GM18517 (cell line): ENCODE results near the gene TRAM2.
A peak's percentile ranks its signal among the peaks of the same experiment; 100 is the strongest.

ENCODE experiments used
- ATAC-seq: cut with Tn5 transposase; IDR thresholded peaks from one replicate; pipeline ENCODE4 v1.9.1; 2021; ENCODE audit warnings: mild to moderate bottlenecking, moderate library complexity; ENCODE audit not compliant: unreplicated experiment

TRAM2 gene

DNA sequence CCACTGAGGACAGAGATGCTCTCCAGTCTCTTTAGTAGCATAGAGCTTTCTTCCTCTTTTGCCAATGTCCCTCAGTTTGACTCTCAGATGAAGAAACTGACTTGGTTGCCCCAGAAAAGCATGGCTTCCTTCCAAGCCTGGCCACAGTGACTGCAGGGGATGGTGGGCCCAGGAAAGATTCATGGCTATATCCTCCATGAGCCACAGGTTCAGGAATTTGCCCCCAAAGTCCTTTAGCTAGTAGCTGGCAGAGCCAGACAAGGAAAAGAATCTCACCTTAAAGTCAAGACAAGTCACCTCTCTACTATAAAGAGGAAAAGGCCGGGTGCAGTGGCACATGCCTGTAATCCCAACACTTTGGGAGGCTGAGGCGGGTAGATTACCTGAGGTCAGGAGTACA is 43.4 kb downstream of the TRAM2 start:
- ATAC-seq, result no peak

DNA sequence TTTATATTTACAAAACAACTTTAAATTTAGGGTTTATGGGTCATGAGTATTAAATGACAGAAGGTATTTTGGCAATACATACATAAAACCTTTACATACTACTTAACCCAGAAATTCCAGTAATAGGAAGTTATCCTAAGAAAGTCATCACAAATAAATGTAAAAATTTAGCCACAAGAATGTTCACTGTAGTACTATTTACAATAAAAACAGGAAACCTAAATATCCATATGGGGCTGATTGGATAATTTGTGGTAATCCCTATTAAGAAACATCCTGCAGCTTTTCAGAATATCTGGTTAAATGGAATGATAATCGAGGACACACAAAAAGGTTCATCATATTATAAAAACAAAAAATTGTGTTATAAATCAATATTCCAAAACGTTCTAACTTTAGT is 44.4 kb downstream of the TRAM2 start:
- no peak for ATAC-seq

DNA sequence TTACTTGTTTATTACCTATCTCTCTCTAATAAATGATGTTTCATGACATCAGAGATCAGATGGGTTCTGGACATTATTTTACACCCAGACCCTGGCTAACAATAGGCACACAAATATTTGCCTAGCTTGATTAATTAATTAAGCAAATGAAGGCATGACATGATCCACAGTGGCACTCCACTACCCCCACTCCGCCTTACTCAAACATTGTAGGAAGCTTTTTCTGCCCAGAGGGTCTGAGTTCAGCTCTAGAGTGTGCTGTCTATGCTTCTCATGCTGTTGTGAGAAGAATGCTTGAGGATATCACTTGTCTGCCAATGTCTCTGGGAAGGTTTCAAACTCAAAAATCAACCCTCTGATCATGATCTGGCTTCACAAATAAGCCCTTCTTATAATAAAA is 45.0 kb downstream of the TRAM2 start:
- ATAC-seq, result no peak

DNA sequence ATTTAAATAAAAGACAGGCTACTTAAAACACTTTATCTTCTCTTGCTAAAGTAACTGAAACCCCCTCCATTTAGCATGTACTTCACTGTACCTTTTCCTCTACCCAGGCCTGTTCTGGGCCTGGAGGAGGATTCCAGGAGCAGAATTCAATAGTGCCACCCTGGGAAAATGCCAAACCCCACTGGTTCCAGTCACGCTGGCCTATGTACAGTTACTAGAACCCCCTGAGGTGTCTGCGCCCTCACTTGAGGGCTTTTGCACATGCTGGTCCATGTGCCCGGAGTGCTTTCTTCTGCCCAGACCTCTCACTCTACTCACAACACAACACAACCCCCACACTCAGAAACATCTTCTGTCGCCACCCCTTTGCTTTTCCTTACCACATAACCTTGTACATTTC is 45.5 kb downstream of the TRAM2 start:
- ATAC-seq, result no peak

DNA sequence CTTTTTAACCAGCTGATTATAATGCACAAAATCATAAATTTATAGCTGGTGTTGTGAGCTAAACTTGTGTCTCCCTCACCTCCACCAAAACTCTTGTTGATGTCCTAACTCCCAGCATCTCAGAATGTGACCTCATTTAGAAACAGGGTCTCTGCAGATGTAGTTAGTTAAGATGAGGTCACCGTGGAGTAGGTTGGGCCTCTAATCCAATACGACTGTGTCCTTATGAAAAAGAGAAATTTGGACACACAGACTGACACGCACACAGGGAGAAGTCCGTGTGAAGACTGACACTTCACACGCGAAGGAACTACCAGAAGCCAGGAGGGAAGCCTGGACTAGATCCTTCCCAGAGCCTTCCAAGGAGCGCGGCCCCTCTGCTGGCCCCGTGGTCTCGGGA is 46.5 kb downstream of the TRAM2 start:
- ATAC-seq, result no peak

DNA sequence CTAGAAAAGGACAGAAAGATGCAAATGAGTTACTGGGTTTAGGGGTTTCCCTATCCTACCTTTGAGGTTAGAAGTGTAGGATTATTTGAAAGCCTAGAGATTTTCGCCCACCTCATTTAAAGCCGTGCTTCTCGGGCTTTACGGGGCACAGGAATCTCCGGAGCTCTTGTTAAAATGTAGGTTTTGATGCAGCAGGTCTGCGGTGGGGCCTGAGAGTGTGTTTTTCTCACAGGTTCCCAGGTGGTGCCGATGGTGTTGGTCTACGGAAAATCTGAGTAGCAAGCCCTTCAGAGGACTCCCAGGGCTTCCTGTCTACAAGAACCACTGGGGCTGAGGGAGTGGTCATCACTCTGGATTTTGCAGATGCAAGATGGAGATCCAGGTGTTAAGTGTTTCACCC is 47.5 kb downstream of the TRAM2 start:
- no peak for ATAC-seq

DNA sequence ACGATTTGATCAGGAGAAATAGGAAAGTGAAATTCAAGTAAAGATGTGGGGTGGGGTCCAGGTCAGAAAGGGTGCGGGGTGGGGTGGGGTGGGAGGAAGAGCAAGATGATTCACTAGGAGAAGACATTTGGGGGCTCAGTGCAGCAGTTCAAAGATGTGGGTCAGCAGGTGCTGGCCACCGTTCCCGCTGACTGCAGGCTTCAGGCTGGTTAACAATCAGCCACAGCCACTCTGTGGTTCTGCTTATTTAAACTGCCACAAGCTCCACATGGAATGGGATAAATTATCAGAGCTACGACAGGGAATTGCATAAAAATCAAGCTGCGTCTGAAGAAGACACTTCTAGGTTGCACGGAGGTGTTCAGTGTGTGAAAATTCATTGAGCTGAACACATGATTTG is 49.4 kb downstream of the TRAM2 start:
- ATAC-seq, result no peak

DNA sequence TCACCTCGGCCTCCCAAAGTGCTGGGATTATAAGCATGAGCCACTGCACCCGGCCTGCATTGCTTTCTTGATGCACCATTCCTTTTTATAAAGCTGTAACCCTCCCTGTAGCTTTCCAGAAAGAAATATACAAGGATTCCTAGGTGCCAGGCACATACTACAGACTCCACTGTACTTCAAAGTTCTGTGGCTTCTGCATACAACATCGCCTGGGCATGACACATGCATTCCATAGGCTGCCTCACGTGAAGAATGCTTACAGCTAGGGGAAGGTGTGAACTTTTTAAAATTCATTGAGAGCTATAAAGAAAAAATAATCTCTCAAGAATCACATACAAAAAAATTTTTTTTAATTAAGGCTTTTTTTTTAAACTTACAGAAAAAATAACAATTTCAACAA is 50.2 kb downstream of the TRAM2 start:
- ATAC-seq, result no peak

DNA sequence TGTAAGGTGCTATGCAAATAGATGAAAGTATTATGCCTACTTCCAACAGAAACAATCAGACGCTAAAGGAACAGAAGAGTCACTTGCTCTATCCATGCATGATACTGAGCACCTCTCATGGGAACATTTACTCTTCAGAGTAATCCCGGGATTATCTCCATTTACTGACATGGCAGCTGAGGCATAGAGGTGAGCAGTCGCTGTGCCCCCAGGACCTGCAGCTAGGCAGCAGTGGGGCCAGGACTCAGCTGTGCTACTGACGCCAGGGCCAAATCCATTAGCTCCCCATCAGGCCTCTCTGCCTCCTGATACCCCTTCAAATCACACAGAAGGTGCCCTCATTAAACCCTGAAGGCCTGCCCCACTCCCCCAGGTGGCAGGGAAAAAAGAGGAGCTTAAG is 51.9 kb downstream of the TRAM2 start:
- ATAC-seq, result no peak

DNA sequence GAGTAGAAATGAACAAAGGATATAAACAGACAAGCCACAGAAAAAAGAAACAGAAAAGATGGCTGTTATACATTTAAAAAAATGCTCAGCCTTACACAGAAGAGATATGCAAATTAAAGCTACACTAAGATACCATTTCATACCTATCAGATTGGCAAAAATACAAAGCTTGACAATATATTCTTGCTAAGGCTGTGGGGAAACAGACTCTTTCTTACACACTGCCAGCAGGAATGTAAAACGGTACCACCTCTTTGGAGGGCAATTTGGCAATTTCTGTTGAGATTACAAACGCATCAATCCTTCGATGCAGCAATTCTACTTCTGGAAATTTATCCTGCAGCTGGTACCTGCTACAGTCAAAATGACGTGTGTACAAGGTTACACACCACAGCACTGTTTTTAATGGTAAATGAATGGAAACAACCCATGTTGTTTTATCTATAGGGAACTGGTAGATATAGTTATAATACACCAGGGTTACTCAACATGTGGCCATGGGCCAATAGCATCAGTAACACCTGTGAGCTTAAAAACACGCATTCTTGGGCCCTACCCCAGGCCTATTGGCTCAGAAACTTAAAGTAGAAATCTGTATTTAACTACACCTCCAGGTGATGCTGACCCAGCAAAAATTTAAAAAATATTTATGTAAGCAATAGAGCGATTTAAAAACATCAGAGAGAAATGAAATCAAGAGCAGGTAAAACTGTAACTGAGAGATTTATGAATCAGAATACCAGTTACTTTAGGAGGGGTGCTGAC is 53.3 kb downstream of the TRAM2 start:
- ATAC-seq, result no peak

DNA sequence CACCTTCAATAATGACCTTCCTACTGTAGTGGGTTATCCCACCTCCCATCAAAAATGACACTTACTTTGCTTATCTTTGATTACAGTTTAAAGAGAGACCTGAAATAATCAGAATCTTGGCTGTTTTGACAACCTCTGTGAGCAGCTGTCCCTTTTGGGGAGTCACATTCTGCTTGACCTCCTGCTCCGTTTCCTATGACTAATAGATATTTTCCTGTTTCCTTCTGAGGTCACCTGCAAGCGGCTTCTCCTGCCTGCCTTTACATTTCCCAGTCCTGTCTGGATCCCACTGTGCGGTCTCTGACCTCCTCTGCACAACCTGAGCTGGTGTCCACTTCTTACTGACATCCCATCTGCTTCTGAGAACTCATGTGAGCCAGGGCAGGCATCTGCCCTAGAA is 54.2 kb downstream of the TRAM2 start:
- no peak for ATAC-seq

DNA sequence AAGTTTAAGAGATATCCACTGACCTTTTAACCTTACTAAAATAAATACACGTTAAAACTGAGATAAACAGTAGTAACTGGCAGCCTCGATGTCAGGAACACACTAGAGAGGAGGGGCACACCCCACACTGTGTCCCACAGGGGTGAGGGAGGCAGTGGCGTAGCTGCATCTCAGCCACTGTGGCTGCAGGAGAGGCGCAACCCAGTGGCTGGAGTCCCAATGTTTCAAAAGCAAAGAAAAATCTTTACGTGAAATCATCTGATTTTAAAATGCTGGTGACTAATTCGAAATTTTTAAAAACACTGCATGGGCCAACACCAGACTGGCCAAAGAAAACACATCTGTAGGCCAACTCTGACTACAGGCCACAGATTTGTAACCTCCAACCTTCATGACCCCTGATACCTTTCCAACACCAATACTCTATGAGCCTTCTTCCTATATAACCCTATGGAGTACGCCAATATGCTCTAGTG is 54.7 kb downstream of the TRAM2 start:
- ATAC-seq, result no peak

DNA sequence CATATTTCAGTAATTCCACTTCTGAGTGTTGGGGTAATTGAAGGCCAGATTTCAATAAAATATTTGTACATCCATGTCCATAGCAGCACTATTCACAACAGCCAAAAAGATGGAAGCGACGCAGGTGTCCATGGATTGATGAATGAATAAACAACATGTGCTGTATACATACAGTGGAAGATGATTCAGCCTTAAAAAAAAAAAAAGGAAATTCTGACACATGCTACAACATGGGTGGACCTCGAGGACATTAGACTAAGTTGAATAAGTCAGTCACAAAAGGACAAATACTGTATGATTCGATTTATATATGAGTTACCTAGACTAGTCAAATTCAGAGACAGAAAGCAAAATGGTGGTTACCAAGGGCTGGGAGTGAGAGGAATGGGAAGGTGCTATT is 57.2 kb downstream of the TRAM2 start:
- no peak for ATAC-seq

DNA sequence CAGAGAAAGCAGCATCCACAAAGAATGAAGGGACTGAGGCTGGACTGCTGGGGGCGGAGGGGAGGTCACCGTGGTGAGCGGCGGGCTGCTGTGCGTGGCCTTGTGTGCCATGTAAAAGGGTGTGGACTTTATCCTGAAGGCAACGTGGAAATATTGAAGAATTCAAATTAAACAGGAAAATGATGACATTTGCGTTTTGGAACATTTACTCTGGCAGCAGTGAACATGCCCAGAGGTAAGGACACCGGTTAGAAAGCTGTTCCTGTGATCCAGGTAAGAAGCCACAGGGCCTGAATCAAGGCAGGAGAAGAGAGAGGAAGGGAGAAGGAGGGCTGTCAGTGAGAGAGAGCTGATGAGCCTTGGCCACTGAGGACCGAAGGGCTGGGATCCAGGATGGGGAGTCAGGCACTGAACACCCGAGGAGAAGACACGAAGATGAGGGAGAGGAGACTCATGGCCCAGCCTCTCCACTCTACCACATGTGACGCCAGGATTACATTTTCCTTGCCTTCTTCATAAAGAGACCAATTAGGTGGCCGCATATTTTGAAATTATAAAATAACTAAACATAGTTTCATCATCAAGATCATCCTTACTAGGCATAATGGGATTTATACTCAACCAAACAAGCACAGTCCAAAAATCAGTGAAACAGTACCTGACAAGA is 58.4 kb downstream of the TRAM2 start:
- no peak for ATAC-seq

DNA sequence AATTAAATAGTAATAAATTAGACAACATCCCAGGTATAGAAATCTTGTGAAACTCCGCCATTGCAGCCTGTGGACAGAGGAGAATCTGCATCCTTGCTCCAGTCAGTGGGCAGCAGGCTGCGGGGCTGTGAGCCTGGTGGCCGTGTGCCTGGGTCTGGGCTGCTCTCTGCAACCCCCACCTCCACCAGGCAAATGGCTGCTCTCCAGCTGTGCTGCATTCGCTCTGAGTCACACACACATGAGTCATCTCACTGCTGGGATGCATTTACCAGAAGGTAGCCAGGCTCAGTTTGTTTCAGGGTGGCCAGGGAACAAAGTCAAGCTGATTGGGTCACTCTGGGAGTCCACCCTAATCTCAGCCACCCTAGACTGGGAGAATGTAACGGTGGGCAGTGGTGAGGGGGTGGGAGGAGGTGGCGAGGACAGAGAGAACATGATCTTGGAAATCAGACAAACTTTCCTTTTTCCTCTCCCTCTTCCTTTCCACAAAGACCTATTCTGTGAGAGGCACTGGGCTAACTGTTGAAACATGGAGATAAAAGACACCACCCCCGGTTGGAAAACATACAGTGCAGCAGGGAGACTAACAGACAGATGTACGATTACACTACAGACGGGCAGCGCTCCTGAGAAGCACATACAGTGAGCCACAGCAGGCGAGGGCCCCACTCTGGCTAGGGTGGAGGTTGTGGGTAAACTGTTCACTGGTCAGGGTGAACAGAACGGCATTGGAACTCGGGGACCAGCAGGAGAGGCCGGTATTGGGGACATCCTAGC is 59.2 kb downstream of the TRAM2 start:
- peak; percentile 93 for ATAC-seq

DNA sequence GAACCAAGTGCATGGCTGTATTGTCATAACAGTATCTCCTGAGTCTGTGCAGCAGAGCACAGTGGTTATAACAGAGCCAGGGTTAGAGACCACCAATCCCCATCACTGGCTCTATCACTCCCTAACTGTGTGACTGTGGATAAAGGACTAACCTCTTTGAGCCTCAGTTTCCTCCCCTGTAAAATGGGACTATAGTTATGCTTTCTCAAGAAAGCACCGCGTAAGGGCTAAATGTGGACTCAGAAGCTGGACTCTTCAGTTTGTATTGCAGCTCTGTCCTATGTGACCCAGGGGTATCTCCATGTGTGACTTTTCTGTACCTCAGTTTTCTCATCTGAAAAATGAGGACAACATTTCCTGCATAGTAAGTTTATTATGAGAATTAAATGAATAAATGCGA is 59.9 kb downstream of the TRAM2 start:
- no peak for ATAC-seq

DNA sequence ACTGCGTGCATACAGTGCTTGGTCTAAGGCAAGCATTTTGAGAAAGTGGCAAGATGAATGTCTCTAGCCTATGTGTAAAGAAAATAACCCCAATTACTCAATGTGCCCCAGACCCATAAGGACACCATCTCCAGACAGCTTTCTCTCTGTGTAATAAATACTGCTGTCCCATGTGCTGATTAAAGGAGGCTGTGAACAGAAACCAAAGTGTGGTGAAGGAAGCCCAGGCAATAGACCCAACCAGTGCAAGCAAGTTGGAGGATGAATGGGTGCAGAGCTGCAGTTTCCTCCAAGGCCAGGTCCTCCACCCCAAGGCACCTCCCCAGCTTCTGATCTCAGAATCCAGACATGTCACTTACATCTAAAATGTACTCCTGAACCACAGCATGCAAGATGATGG is 60.6 kb downstream of the TRAM2 start:
- ATAC-seq, result no peak

DNA sequence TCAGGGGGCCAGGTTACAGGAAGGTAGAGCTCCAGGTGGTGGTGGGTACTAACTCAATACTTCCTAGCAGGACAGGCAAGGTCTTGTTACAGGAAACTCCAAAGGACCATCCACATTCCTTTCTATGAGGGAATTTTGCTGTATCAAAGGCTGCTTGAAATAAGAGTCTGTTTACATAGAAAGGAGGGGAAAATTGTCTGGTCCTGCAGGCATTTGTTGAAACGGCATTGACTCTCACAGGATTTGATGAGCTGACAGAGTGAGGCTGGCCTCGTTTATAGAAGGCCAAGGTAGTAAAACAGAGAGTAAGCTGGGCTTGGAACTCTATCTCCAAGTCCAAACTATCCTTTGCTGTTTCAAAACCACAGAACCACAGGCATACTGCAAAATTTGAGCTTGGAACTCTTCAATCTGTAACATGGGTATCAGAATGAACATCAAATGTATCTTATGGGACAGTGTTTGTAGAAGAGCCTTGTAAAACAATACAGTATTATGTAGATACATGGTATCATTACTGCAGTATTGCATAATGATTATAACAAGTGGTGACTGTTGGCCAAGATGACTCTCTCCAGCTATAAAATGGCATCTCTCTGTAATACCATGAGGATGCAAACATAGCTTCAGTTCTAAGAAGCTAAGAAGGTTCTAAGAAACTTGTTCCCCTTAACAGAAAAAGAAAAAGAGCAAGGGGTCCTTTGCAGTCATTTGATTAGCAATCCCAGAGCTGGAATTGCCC is 61.5 kb downstream of the TRAM2 start:
- ATAC-seq, result no peak

DNA sequence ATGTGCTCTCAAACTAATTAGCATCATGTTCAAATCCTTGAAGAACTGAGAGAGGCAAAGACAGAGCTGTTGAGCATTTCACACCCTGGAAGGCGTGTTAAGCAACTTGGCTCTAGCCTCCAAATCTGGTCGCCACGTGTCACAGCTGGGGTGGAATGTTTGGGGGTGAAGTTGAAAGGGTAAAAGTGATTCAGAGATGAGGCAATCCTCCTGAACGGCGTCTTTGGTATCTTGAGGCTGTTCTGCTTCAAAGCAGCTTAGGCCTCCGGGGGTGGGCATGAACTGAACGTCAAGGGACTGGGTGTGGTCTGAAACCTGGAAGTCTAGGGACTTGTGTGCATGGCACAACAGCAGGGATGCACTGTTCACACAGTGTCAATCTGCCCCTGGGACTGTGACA is 62.3 kb downstream of the TRAM2 start:
- no peak for ATAC-seq

DNA sequence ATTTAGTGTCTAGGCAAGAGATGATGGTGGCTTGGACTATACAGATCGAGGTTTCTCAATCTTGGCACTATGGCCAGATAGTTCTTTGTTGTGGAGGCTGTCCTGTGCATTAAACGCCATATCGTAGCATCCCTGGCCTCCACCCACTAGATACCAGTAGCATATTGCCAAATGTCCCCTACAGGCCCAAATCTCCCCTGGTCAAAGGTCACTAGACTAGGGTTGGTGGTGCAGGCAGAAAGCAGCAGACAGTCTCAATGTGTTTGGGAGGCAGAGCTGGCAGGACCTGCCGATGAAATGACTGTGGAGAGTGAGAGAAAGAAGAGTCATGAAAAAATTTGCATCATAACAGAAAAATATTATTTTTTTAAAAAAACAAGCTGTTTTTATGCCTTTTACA is 63.0 kb downstream of the TRAM2 start:
- no peak for ATAC-seq

DNA sequence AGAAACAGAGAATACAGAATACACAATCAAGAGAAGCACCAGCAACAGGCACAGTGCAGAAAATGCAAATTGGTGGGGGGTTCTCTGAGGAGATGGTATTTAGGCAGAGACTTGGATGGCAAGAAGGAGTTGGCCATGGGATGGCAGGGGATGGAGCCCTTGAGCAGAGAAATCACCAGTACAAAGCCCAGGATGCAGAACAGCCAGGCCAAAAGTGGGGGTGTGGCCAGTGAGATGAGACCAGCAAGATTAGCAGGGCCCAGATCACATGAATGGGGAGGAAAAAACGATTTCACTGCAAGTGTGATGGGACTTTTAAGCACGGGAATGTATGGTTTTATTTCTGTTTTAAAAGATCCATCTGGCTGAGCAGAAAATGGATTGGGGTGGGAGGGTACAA is 63.4 kb downstream of the TRAM2 start:
- ATAC-seq, result no peak
